HEK293 (cell line): Measurements from ENCODE around the gene JHY.

ENCODE experiments used
- ATF2 ChIP-seq: fragments of 450-650 bp; formaldehyde crosslinking; IDR thresholded peaks from 2 replicates; pipeline ENCODE4 v1.5.1; 2016; ENCODE audit warnings: missing biosample characterization, missing genetic modification characterization, low read depth
- BCL11B ChIP-seq: fragments of 450-650 bp; formaldehyde crosslinking; IDR thresholded peaks from 2 replicates; pipeline ENCODE4 v1.5.1; 2016; ENCODE audit warnings: low read depth, missing biosample characterization, missing genetic modification characterization
- CTCF ChIP-seq: fragments of 450-650 bp; formaldehyde crosslinking; IDR thresholded peaks from 2 replicates; pipeline ENCODE4 v1.5.1; 2016; ENCODE audit warnings: missing biosample characterization, missing genetic modification characterization
- KLF9 ChIP-seq: fragments of 450-650 bp; formaldehyde crosslinking; IDR thresholded peaks from 2 replicates; pipeline ENCODE4 v1.5.1; 2016; ENCODE audit warnings: missing biosample characterization, missing genetic modification characterization, low read depth
- OSR2 ChIP-seq: fragments of 450-650 bp; formaldehyde crosslinking; IDR thresholded peaks from 2 replicates; pipeline ENCODE4 v1.5.1; 2016; ENCODE audit warnings: missing biosample characterization, missing genetic modification characterization
- PBX3 ChIP-seq: sonication (generic); formaldehyde crosslinking; IDR thresholded peaks from 2 replicates; pipeline ENCODE4 v1.8.1; 2022; ENCODE audit warnings: mild to moderate bottlenecking, moderate library complexity, missing genetic modification reagents
- ZBTB1 ChIP-seq: fragments of 450-650 bp; formaldehyde crosslinking; IDR thresholded peaks from 2 replicates; pipeline ENCODE4 v1.5.1; 2016; ENCODE audit warnings: missing biosample characterization, missing genetic modification characterization
- ZNF140 ChIP-seq: fragments of 450-650 bp; formaldehyde crosslinking; IDR thresholded peaks from 2 replicates; pipeline ENCODE4 v1.5.1; 2016; ENCODE audit warnings: missing biosample characterization, missing genetic modification characterization
- ZNF155 ChIP-seq: fragments of 450-650 bp; formaldehyde crosslinking; IDR thresholded peaks from 2 replicates; pipeline ENCODE4 v1.5.1; 2016; ENCODE audit warnings: missing biosample characterization, missing genetic modification characterization
- ZNF169 ChIP-seq: fragments of 450-650 bp; formaldehyde crosslinking; IDR thresholded peaks from 2 replicates; pipeline ENCODE4 v1.5.1; 2016; ENCODE audit warnings: missing biosample characterization, missing genetic modification characterization
- ZNF335 ChIP-seq: fragments of 450-650 bp; formaldehyde crosslinking; conservative IDR thresholded peaks from 2 replicates; pipeline ENCODE4 v1.5.1; 2016; ENCODE audit warnings: missing biosample characterization, missing genetic modification characterization
- ZNF423 ChIP-seq: fragments of 450-650 bp; formaldehyde crosslinking; IDR thresholded peaks from 2 replicates; pipeline ENCODE4 v1.5.1; 2016; ENCODE audit warnings: missing biosample characterization, missing genetic modification characterization
- ZNF629 ChIP-seq: fragments of 450-650 bp; formaldehyde crosslinking; IDR thresholded peaks from 2 replicates; pipeline ENCODE4 v1.5.1; 2017; ENCODE audit warnings: missing biosample characterization, missing genetic modification characterization

GRCh38 chr11:122836916-122837315 is 45.6 kb upstream of the JHY start:
- TF ChIP-seq CTCF (tag by site-specific recombination) (no peak), ZBTB1 (tag by site-specific recombination) (no peak), PBX3 (no peak), ATF2 (tag by site-specific recombination) (no peak), ZNF423 (tag by site-specific recombination) (no peak), ZNF629 (tag by site-specific recombination) (no peak), ZNF169 (no peak), ZNF140 (no peak), ZNF335 (tag by site-specific recombination) (no peak), KLF9 (tag by site-specific recombination) (no peak), ZNF155 (tag by site-specific recombination) (no peak), BCL11B (no peak), OSR2 (tag by site-specific recombination) (no peak)
